HepG2 (cell line): Measurements from ENCODE around the gene THOC6. TPM values are rescaled to one million over a fixed set of nuclear protein-coding genes. Genes with fewer than 3 reads are reported as not detected.

Source experiments
- IKZF1 ChIP-seq: fragments of 450-650 bp; IDR thresholded peaks from 2 replicates; pipeline ENCODE4 v1.7.1; 2016
- ZNF264 ChIP-seq: sonication (generic); formaldehyde crosslinking; IDR thresholded peaks from 2 replicates; pipeline ENCODE4 v1.4.0; 2020; ENCODE audit warnings: missing genetic modification reagents
- polyA plus RNA-seq, 8 experiments: library from polyadenylated mRNA; depleted of rRNA in 3 of 8; stranded (reverse) in 7 of 8; unstranded in 1 of 8; fragments of >200 nt; fragmentation: Illumina TruSeq in 4 of 8; extraction: Trizol in 4 of 8; gene quantifications; 2 replicates each; pipeline versions ENCODE4 v1.2.1 to v1.2.3, GENCODE V29; 2011 to 2016; ENCODE audit warnings: low read depth in 4 of 8, missing spikeins in 1 of 8, mixed read lengths in 1 of 8; ENCODE audit not compliant: insufficient read depth in 1 of 8
- total RNA-seq, 5 experiments: library from RNA; depleted of rRNA; stranded (reverse); fragments of >200 nt; fragmentation: Illumina TruSeq; extraction: Trizol; gene quantifications; 2 replicates each; pipeline ENCODE4 v1.2.3, GENCODE V29; 2016; ENCODE audit warnings: low read depth in 1 of 5
- TF ChIP-seq, protein P1 (sequence below): sonication (generic); formaldehyde crosslinking; IDR thresholded peaks from 2 replicates; pipeline ENCODE4 v1.5.0; 2020; ENCODE audit warnings: mild to moderate bottlenecking, missing genetic modification reagents, borderline replicate concordance
- TF ChIP-seq, protein P2 (sequence below): sonication (generic); formaldehyde crosslinking; IDR thresholded peaks from 2 replicates; pipeline ENCODE4 v1.8.0; 2022; ENCODE audit warnings: mild to moderate bottlenecking, missing genetic modification reagents, moderate library complexity
- TF ChIP-seq, protein P3 (sequence below): sonication (generic); formaldehyde crosslinking; IDR thresholded peaks from 2 replicates; pipeline ENCODE4 v1.5.1; 2020; ENCODE audit warnings: missing genetic modification reagents, mild to moderate bottlenecking, borderline replicate concordance
- TF ChIP-seq, protein P4 (sequence below): sonication (generic); formaldehyde crosslinking; IDR thresholded peaks from 2 replicates; pipeline ENCODE4 v1.5.0; 2020; ENCODE audit warnings: mild to moderate bottlenecking, missing genetic modification reagents
- TF ChIP-seq, protein P5 (sequence below): sonication (generic); formaldehyde crosslinking; IDR thresholded peaks from 2 replicates; pipeline ENCODE4 v1.4.0; 2020; ENCODE audit warnings: mild to moderate bottlenecking, missing genetic modification reagents
- TF ChIP-seq, protein P6 (sequence below), 2 experiments: sonication (generic) in 1 of 2; formaldehyde crosslinking in 1 of 2; IDR thresholded peaks; 2 replicates each; pipeline versions ENCODE4 v1.5.1 to v1.6.1; 2011 to 2020; ENCODE audit warnings: borderline replicate concordance in 1 of 2, low read depth in 1 of 2, low read length in 1 of 2, mild to moderate bottlenecking in 1 of 2, missing genetic modification reagents in 1 of 2, moderate library complexity in 1 of 2

Gene THOC6
- total and polyA plus RNA-seq, 2 of the 13 experiments (the other 11 are each of a cell fraction or from before 2014, with no cell fraction given), result 32.1 to 37.0 TPM

DNA sequence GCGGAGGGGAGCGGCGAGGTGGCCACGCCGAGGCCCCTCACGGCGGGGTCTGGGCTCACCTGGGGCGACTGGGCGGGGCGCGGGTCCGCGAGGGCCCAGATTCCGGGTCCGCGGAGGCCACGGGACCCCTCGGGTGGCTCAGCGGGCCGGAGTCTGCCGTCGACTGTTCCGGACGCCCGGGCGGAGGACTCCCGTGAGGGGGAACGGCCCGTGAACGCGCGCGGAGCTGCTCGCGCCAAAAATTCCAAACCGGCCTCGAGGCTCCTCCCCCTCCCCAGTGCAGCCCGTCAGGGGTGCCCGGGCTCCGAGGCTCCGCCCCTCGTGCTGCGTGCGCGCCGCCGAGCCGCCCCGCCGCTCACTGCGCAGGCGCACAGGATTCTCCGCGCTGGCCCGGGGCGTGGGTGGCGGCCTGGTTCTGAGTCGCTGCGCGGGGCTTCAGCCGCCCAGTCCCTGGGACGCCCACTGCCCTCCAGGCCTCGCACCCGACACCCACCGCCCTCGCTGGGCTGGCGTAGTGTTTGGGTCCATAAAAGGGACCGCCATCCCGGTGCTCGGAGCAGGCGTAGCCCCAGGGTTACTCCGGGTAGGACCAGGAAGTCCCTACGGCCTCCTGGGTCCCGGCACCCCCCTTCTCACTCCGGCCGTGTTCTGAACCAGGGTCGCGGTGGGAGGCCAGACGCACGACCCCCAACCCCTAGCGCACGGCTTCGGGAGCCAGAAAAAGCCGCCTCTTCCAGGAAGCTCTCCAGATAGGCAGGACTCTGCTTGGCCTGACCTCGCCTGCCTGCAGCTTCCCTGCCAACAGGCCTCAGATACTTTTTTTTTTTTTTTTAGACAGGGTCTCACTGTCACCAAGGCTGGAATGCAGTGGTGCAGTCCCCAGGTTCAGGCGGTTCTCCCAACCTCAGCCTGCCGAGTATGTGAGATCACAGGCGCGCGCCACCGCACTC, 43.3 kb upstream of the THOC6 start, which contains the start of gene PKMYT1 (continued):
- TF ChIP-seq, protein P1, sequence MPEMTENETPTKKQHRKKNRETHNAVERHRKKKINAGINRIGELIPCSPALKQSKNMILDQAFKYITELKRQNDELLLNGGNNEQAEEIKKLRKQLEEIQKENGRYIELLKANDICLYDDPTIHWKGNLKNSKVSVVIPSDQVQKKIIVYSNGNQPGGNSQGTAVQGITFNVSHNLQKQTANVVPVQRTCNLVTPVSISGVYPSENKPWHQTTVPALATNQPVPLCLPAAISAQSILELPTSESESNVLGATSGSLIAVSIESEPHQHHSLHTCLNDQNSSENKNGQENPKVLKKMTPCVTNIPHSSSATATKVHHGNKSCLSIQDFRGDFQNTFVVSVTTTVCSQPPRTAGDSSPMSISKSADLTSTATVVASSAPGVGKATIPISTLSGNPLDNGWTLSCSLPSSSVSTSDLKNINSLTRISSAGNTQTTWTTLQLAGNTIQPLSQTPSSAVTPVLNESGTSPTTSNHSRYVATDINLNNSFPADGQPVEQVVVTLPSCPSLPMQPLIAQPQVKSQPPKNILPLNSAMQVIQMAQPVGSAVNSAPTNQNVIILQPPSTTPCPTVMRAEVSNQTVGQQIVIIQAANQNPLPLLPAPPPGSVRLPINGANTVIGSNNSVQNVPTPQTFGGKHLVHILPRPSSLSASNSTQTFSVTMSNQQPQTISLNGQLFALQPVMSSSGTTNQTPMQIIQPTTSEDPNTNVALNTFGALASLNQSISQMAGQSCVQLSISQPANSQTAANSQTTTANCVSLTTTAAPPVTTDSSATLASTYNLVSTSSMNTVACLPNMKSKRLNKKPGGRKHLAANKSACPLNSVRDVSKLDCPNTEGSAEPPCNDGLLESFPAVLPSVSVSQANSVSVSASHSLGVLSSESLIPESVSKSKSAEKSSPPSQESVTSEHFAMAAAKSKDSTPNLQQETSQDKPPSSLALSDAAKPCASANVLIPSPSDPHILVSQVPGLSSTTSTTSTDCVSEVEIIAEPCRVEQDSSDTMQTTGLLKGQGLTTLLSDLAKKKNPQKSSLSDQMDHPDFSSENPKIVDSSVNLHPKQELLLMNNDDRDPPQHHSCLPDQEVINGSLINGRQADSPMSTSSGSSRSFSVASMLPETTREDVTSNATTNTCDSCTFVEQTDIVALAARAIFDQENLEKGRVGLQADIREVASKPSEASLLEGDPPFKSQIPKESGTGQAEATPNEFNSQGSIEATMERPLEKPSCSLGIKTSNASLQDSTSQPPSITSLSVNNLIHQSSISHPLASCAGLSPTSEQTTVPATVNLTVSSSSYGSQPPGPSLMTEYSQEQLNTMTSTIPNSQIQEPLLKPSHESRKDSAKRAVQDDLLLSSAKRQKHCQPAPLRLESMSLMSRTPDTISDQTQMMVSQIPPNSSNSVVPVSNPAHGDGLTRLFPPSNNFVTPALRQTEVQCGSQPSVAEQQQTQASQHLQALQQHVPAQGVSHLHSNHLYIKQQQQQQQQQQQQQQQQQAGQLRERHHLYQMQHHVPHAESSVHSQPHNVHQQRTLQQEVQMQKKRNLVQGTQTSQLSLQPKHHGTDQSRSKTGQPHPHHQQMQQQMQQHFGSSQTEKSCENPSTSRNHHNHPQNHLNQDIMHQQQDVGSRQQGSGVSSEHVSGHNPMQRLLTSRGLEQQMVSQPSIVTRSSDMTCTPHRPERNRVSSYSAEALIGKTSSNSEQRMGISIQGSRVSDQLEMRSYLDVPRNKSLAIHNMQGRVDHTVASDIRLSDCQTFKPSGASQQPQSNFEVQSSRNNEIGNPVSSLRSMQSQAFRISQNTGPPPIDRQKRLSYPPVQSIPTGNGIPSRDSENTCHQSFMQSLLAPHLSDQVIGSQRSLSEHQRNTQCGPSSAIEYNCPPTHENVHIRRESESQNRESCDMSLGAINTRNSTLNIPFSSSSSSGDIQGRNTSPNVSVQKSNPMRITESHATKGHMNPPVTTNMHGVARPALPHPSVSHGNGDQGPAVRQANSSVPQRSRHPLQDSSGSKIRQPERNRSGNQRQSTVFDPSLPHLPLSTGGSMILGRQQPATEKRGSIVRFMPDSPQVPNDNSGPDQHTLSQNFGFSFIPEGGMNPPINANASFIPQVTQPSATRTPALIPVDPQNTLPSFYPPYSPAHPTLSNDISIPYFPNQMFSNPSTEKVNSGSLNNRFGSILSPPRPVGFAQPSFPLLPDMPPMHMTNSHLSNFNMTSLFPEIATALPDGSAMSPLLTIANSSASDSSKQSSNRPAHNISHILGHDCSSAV (CRISPR knock-in tag), result no peak
- TF ChIP-seq, protein P2, sequence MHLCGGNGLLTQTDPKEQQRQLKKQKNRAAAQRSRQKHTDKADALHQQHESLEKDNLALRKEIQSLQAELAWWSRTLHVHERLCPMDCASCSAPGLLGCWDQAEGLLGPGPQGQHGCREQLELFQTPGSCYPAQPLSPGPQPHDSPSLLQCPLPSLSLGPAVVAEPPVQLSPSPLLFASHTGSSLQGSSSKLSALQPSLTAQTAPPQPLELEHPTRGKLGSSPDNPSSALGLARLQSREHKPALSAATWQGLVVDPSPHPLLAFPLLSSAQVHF (CRISPR knock-in tag), result no peak
- TF ChIP-seq IKZF1, result no peak
- TF ChIP-seq ZNF264 (CRISPR knock-in tag), result no peak
- TF ChIP-seq, protein P3, sequence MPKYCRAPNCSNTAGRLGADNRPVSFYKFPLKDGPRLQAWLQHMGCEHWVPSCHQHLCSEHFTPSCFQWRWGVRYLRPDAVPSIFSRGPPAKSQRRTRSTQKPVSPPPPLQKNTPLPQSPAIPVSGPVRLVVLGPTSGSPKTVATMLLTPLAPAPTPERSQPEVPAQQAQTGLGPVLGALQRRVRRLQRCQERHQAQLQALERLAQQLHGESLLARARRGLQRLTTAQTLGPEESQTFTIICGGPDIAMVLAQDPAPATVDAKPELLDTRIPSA (CRISPR knock-in tag), result no peak
- TF ChIP-seq, protein P4, sequence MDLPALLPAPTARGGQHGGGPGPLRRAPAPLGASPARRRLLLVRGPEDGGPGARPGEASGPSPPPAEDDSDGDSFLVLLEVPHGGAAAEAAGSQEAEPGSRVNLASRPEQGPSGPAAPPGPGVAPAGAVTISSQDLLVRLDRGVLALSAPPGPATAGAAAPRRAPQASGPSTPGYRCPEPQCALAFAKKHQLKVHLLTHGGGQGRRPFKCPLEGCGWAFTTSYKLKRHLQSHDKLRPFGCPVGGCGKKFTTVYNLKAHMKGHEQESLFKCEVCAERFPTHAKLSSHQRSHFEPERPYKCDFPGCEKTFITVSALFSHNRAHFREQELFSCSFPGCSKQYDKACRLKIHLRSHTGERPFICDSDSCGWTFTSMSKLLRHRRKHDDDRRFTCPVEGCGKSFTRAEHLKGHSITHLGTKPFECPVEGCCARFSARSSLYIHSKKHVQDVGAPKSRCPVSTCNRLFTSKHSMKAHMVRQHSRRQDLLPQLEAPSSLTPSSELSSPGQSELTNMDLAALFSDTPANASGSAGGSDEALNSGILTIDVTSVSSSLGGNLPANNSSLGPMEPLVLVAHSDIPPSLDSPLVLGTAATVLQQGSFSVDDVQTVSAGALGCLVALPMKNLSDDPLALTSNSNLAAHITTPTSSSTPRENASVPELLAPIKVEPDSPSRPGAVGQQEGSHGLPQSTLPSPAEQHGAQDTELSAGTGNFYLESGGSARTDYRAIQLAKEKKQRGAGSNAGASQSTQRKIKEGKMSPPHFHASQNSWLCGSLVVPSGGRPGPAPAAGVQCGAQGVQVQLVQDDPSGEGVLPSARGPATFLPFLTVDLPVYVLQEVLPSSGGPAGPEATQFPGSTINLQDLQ, result 0 out of 2 replicates have a peak, but pooled peaks have one; percentile 26
- TF ChIP-seq, protein P5, sequence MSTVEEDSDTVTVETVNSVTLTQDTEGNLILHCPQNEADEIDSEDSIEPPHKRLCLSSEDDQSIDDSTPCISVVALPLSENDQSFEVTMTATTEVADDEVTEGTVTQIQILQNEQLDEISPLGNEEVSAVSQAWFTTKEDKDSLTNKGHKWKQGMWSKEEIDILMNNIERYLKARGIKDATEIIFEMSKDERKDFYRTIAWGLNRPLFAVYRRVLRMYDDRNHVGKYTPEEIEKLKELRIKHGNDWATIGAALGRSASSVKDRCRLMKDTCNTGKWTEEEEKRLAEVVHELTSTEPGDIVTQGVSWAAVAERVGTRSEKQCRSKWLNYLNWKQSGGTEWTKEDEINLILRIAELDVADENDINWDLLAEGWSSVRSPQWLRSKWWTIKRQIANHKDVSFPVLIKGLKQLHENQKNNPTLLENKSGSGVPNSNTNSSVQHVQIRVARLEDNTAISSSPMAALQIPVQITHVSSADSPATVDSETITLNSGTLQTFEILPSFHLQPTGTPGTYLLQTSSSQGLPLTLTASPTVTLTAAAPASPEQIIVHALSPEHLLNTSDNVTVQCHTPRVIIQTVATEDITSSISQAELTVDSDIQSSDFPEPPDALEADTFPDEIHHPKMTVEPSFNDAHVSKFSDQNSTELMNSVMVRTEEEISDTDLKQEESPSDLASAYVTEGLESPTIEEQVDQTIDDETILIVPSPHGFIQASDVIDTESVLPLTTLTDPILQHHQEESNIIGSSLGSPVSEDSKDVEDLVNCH (CRISPR knock-in tag), result no peak
- TF ChIP-seq, protein P6, sequence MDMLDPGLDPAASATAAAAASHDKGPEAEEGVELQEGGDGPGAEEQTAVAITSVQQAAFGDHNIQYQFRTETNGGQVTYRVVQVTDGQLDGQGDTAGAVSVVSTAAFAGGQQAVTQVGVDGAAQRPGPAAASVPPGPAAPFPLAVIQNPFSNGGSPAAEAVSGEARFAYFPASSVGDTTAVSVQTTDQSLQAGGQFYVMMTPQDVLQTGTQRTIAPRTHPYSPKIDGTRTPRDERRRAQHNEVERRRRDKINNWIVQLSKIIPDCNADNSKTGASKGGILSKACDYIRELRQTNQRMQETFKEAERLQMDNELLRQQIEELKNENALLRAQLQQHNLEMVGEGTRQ (IDR thresholded peaks at IDR 0.05; ENCODE audit: low read depth, low read length), result no peak
- TF ChIP-seq, protein P6 (CRISPR knock-in tag; IDR thresholded peaks at IDR 0.05; ENCODE audit: borderline replicate concordance), result no peak
